ENCODE results near the gene C2orf49.

Gene C2orf49

DNA sequence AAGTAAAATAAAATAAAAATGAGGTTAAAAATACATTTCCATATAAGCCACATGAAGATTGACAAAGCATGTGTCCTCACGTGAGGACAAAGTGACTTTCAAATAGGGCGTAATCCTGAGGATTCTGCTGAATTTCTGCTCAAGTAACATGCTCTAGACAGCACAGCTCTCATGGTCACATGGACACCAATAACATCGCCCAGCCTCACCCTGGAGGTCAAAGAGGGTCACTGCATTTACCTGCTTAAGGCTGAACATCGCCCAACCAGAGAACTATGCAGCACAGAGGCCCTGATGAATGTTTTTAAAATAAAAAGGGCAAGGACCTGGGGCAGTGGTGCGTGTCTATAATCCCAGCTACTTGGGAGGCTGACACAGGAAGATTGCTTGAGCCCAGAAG lies 38.0 kb upstream of the C2orf49 start:
- TF ChIP-seq, protein P1, sequence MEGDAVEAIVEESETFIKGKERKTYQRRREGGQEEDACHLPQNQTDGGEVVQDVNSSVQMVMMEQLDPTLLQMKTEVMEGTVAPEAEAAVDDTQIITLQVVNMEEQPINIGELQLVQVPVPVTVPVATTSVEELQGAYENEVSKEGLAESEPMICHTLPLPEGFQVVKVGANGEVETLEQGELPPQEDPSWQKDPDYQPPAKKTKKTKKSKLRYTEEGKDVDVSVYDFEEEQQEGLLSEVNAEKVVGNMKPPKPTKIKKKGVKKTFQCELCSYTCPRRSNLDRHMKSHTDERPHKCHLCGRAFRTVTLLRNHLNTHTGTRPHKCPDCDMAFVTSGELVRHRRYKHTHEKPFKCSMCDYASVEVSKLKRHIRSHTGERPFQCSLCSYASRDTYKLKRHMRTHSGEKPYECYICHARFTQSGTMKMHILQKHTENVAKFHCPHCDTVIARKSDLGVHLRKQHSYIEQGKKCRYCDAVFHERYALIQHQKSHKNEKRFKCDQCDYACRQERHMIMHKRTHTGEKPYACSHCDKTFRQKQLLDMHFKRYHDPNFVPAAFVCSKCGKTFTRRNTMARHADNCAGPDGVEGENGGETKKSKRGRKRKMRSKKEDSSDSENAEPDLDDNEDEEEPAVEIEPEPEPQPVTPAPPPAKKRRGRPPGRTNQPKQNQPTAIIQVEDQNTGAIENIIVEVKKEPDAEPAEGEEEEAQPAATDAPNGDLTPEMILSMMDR (IDR thresholded peaks at IDR 0.05) = no peak
- Histone ChIP-seq H3K27me3 (no peaks in the 10 kb centered on the region), H3K4me3 (ENCODE audit: low read depth in 1 of 2, low read length in 1 of 2) (no peak overlapping the region), H3K4me1 (ENCODE audit: control insufficient read depth in 1 of 2, insufficient read depth in 1 of 2, low read depth in 1 of 2, low read length in 1 of 2) (no peaks in the 10 kb centered on the region), H3K36me3 (peaks cover 40% of the 10 kb centered on the region), H3K9me3 (no peaks in the 10 kb centered on the region), H3K27ac (no peak overlapping the region)

DNA sequence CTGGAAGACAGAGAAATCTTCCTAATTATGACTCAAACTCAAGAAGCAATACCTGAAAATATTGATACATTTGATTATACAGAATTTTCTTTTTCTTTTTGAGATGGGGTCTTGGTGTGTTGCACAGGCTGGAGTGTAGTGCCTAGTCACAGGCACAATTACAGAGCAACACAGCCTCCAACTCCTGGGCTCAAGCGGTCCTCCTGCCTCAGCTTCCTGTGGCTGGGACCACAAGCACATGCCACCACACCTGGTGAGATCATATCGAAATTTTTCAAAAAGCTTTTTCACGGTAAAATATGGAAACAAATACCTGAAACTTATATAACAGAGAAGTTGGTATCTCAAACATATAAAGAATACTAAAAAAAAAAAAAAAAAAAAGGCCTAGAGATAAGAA lies 35.7 kb upstream of the C2orf49 start:
- Histone ChIP-seq H3K4me3 (ENCODE audit: low read depth in 1 of 2, low read length in 1 of 2) (no peak overlapping the region), H3K36me3 (peaks cover 36% of the 10 kb centered on the region)
- TF ChIP-seq, protein P1 (IDR thresholded peaks at IDR 0.05) = no peak

DNA sequence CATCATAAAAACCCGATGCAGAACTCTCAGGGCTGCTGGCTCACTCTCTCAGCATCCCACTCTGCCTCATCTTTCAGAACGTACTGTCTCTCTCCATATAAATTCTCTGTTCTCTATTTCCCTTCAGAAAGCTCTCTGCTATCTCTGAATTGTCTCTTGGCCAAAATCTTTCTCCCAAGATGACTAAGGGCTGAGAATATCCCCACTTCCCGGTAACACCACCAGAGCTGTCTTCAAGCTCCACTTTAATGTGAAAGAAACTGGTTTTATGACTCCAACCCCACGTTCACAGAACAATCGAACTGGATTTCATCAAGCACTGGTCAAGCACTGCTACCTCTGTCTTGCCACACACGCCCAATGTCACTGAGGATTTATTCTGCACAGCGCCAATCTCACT lies 30.2 kb upstream of the C2orf49 start:
- Histone ChIP-seq H3K36me3 (peaks cover 24% of the 10 kb centered on the region), H3K4me1 (ENCODE audit: control insufficient read depth in 1 of 2, insufficient read depth in 1 of 2, low read depth in 1 of 2, low read length in 1 of 2) (peaks cover 8 to 13% of the 10 kb centered on the region in 2 experiments), H3K4me3 (ENCODE audit: low read depth in 1 of 2, low read length in 1 of 2) (no peak overlapping the region), H3K27me3 (no peaks in the 10 kb centered on the region), H3K9me3 (no peaks in the 10 kb centered on the region), H3K27ac (no peak overlapping the region)
- TF ChIP-seq, protein P1 (IDR thresholded peaks at IDR 0.05) = no peak

More for the DNA sequence above, 35.7 kb upstream of the C2orf49 start:
- Histone ChIP-seq H3K27me3 (no peaks in the 10 kb centered on the region), H3K4me1 (ENCODE audit: control insufficient read depth in 1 of 2, insufficient read depth in 1 of 2, low read depth in 1 of 2, low read length in 1 of 2) (no peaks in the 10 kb centered on the region), H3K27ac (no peak overlapping the region), H3K9me3 (no peaks in the 10 kb centered on the region)

DNA sequence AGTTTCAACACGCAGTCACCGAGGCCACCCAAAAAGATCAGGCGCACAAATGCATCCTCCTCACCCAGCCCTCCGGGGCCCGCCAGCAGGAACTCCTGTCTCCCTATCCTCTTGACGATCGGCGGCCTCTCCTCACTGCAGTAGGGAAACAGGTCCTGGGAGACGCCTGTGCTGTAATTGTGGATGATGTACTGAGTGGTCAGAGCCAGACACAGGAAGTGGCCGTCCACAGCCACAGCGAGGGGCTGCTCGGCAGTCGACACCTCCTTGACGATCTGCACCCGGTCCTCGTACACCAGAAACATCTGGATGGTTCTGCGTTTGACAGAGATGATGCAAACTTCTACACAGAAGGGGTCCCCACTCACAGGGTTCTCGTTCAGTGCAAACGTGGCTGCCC lies 29.8 kb upstream of the C2orf49 start:
- H3K4me1 ChIP-seq (ENCODE audit: control insufficient read depth in 1 of 2, insufficient read depth in 1 of 2, low read depth in 1 of 2, low read length in 1 of 2) = peaks cover 8 to 14% of the 10 kb centered on the region in 2 experiments
- no peak overlapping the region for H3K27ac ChIP-seq
- H3K9me3 ChIP-seq = no peaks in the 10 kb centered on the region
- no peak overlapping the region for H3K4me3 ChIP-seq (ENCODE audit: low read depth in 1 of 2, low read length in 1 of 2)
- peaks cover 24% of the 10 kb centered on the region for H3K36me3 ChIP-seq
- TF ChIP-seq, protein P1 (IDR thresholded peaks at IDR 0.05) = no peak
- H3K27me3 ChIP-seq = no peaks in the 10 kb centered on the region

DNA sequence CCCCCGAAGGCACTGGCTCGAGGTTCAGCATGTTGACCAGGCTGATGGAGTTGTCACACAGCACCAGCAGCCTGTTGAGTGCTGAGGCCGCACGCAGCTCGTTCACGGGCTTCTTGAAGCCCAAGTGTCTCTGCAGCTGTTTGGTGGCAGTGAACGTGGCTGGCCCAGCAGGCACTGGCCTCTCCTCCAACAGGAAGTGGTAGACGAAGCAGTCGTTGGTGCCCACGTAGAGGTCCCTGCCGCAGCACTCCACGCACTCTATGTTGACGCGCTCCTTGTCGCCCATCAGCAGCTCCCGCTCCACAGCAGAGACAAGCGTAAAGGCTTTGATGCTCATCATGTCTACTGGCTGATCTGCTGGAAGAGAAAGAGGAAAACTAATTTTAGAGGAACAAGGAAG lies 29.4 kb upstream of the C2orf49 start:
- Histone ChIP-seq H3K4me1 (ENCODE audit: control insufficient read depth in 1 of 2, insufficient read depth in 1 of 2, low read depth in 1 of 2, low read length in 1 of 2) (peaks cover 8 to 18% of the 10 kb centered on the region in 2 experiments), H3K27ac (no peak overlapping the region), H3K36me3 (peaks cover 24% of the 10 kb centered on the region), H3K27me3 (no peaks in the 10 kb centered on the region), H3K4me3 (ENCODE audit: low read depth in 1 of 2, low read length in 1 of 2) (no peak overlapping the region), H3K9me3 (no peaks in the 10 kb centered on the region)
- TF ChIP-seq, protein P1 (IDR thresholded peaks at IDR 0.05) = no peak

All from neutrophil (primary cell).